HG03460 (cell line): ENCODE measurements around the gene CDH11.

ENCODE experiments used
- ATAC-seq: cut with Tn5 transposase; IDR thresholded peaks from one replicate; pipeline ENCODE4 v1.9.1; 2021; ENCODE audit not compliant: unreplicated experiment

CDH11 gene

DNA sequence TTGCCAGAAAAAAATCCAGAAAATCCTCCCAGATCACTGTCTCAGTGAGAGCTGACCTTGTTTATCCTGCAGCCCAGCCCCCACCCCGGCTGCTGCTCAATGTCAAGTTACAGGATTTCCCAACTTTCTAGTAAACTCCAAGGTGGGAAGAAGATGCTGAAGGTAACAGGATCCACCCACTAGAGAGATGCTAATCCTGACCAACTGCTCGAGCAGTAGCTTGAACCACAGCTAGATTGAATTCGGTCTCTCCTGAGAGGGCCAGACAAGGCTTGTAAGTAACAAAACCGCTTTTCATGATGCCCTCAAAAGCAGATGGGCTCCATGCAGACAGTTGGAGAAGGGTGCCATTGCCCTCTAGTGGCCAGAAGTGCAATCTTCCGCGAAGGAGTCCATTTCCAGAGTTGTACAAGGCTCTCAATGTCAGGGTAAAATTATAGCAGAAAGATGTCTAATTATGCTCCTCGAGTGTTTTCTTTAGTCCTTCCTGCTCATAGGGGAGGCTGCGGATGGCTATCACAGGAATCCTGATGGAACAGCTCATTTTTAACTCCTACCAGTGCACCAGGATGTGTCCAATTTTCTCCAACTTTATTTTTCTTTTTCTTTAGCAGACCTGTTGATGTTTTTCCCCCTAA lies 3.9 kb downstream of the CDH11 start:
- no peak for ATAC-seq

GRCh38 chr16:65116818-65117430 lies 4.9 kb downstream of the CDH11 start:
- no peak for ATAC-seq

GRCh38 chr16:65116216-65116615 lies 5.6 kb downstream of the CDH11 start:
- no peak for ATAC-seq

- ATAC-seq, result no peak
Observed at GRCh38 chr16:65114527-65114926, 7.3 kb downstream of the CDH11 start.

GRCh38 chr16:65113441-65113840 lies 8.4 kb downstream of the CDH11 start:
- no peak for ATAC-seq

- no peak for ATAC-seq
Observed at GRCh38 chr16:65111306-65111705, 10.6 kb downstream of the CDH11 start.

- ATAC-seq, result no peak
Observed at GRCh38 chr16:65106757-65107156, 15.1 kb downstream of the CDH11 start.

GRCh38 chr16:65105171-65105570 lies 16.7 kb downstream of the CDH11 start:
- ATAC-seq, result no peak

DNA sequence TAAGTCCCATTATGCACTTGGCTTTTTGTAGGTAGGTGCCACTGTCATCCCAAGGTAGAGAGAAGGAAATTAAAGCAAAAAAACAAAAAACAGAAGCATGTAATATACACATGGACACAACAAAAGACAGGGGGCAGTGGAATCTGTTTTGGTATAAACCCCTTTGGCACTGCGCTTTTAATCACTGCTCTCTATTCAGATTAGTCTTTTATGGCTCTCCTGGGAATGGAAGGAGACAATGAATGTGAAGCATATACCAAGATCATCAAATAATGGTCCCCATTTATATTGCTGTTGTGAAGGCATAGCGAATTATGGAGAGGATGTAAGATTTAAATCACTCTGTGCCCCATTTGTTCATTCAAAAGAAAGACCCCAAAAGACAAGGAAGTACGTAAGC lies 17.4 kb downstream of the CDH11 start:
- ATAC-seq, result no peak

GRCh38 chr16:65102326-65102725 lies 19.5 kb downstream of the CDH11 start:
- no peak for ATAC-seq

DNA sequence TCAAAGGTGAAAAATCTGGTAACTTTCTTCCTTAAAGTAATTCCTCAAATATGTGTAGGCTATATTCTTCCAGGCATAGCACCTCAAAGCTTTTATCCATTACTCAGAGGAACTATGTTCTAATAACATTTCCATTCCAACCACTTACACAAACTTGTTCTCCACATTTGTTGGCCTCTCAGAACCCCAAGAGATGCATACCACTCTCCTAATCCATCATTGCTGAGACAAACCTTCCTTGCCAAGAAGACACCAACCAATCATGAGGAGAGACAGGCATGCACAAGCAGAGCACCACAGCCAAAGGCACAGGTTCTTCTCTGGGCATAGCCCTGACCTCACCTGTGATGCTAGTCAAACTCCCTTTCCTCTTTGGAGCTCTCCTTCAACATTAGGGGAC lies 20.9 kb downstream of the CDH11 start:
- ATAC-seq, result no peak

DNA sequence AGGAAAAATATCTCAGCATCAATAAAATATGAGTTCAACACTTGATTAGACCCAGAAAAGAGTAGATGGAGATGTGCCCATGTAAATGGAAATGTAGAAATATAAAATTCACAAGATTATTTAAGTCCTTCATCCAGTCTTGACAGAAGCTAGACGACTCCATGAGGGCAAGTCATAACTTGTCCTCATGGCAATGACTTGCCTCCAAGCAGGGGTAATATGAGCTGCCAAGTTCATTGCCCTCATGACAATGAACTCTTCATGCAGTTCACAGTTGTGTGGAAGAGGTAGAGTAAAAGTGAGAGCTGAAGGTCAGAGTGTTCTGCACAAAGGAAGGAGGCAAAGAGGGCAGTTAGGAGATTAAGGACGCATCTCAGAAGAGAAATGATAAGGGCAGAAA lies 22.3 kb downstream of the CDH11 start:
- ATAC-seq, result no peak

DNA sequence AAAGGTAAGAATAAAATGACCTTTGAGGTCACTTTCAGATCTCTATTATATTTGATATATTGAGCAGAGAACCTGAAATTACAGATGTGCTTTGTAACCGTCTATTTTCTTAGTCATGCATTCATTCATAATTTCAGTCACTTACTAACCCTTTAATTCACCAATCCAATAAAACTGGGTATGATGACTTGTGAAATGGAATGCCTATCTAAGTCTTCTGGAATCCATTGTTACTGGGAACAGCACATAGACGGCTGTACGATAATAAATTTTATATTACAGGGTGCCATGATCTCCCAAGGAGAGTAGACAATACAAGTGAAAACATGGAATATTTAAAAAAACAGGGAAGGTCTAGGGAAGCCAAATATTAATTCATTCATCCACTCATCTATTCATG lies 22.9 kb downstream of the CDH11 start:
- no peak for ATAC-seq

- no peak for ATAC-seq
Observed at GRCh38 chr16:65097296-65097695, 24.6 kb downstream of the CDH11 start.

GRCh38 chr16:65095906-65096305 lies 26.0 kb downstream of the CDH11 start:
- no peak for ATAC-seq

GRCh38 chr16:65095090-65095728 lies 26.7 kb downstream of the CDH11 start:
- no peak for ATAC-seq

DNA sequence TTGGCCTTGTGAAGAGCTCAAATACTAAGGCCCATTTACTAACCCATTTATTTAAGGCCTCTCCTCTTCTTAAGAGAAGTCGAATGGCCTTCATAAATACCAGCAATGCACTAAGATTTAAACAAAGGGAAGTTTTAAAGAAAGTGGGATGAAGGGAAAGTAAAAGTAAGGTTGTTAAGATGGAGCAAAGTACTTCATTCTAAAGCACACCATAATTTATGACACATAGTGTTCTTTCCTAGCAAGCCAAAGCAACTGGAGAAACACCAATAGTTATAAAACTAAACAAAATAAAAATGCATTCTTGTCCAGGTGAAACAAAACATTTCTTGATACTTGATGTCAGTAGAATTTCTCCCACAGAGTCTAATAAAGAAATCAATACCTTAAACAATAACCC lies 27.9 kb downstream of the CDH11 start:
- ATAC-seq, result no peak

GRCh38 chr16:65083164-65083857 lies 38.6 kb downstream of the CDH11 start:
- ATAC-seq, result no peak

DNA sequence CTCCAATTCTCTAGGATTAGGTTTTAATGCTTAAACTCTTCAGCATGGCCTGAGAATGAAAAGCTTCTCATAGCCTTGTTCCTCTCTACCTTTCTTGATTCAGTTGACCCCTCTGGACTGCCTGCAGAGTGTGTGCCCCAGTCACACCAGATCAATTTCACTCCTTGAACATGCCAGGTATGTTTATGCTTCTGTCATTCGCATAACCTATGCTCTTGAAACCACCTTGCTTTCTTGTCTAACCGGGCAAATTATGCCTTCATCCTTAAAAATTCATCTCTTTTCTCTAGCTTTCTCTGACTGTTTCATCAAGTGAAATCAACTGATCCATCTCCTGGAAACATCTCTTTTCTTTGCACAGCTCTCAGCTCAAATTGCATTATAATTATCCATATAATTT lies 42.3 kb downstream of the CDH11 start:
- ATAC-seq, result no peak

- no peak for ATAC-seq
Observed at GRCh38 chr16:65077181-65077580, 44.7 kb downstream of the CDH11 start.

GRCh38 chr16:65075877-65076276 lies 46.0 kb downstream of the CDH11 start:
- no peak for ATAC-seq
